ENCODE data around the gene DDR1.
"Not testable (repeated sequence)": the region's sequence is repeated elsewhere in the genome, so short reads cannot be mapped to it uniquely, and the experiment has no call there.

Gene DDR1

DNA sequence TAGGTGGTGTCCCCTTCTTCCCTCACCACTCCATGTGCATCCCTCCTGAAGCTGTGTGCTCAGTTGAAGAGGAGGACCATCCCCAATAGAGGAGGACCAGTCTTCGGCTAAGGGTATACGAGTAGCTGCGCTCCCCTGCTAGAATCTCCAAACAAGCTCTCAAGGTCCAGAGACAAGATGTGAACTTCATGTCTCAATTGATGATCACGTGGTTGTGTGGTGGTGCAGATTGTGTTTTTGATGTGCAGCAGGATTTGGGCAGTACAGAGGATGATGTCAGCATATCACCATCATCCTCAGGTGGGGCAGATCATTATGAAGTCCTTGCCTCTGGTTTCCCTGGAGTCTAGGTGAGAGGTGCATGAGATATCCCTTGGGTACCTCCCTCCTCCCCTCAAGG lies 20.0 kb upstream of the DDR1 start:
- CTCF ChIA-PET: no interaction called here
- TF ChIP-seq FOXM1 (IDR thresholded peaks at IDR 0.05; ENCODE audit: borderline replicate concordance) (no peak), CTBP1 (IDR thresholded peaks at IDR 0.05; ENCODE audit: borderline replicate concordance) (no peak), FOXK2 (IDR thresholded peaks at IDR 0.05) (no peak), SP1 (IDR thresholded peaks at IDR 0.05) (no peak), ZNF384 (IDR thresholded peaks at IDR 0.05) (no peak), BHLHE40 (IDR thresholded peaks at IDR 0.05; ENCODE audit: borderline replicate concordance) (no peak), NFRKB (IDR thresholded peaks at IDR 0.05) (no peak), HDGF (IDR thresholded peaks at IDR 0.05; ENCODE audit: borderline replicate concordance) (no peak), ELF4 (IDR thresholded peaks at IDR 0.05) (no peak), FOXA1 (IDR thresholded peaks at IDR 0.05) (no peak), SUZ12 (IDR thresholded peaks at IDR 0.05) (no peak), ARNT (IDR thresholded peaks at IDR 0.05) (no peak), L3MBTL2 (conservative IDR thresholded peaks at IDR 0.05) (no peak), LEF1 (IDR thresholded peaks at IDR 0.05; ENCODE audit: borderline replicate concordance) (no peak), TARDBP (IDR thresholded peaks at IDR 0.05) (no peak)
- TF ChIP-seq, protein P1, sequence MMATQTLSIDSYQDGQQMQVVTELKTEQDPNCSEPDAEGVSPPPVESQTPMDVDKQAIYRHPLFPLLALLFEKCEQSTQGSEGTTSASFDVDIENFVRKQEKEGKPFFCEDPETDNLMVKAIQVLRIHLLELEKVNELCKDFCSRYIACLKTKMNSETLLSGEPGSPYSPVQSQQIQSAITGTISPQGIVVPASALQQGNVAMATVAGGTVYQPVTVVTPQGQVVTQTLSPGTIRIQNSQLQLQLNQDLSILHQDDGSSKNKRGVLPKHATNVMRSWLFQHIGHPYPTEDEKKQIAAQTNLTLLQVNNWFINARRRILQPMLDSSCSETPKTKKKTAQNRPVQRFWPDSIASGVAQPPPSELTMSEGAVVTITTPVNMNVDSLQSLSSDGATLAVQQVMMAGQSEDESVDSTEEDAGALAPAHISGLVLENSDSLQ (IDR thresholded peaks at IDR 0.05): no peak
- DNase-seq (ENCODE audit: extremely low spot score): no peak
- POLR2A ChIA-PET: interaction anchor here (1.0 kb wide), 1 partner anchor 18 kb away, joined by 3 read pairs; no protein-coding TSS in a partner anchor

DNA sequence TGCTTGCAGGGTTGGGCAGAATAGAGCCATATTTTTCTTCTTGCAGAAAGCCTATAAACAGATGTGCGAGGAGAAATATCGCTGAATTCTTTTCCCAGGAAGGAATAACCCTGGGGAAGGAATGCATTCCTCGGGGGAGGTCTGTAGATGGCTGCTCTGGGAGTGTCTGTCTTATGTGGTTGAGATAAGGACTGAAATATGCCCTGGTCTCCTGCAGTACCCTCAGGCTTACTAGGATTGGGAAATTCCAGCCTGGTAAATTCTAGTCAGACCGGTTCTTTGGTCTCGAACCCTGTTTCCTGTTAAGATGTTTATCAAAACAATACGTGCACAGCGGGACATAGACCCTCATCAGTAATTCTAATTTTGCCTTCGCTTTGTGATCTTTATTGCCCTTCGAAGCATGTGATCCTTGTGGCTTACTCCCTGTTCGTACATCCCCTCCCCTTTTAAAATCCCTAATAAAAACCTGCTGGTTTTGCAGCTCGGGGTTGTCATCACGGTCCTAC lies 15.0 kb upstream of the DDR1 start:
- CTCF ChIA-PET: interaction anchor here (0.6 kb wide), 2 partner anchors 20 to 39 kb away, joined by 3 to 5 read pairs; no protein-coding TSS in a partner anchor
- DNase-seq (ENCODE audit: extremely low spot score); POLR2A ChIA-PET: not testable (repeated sequence)

DNA sequence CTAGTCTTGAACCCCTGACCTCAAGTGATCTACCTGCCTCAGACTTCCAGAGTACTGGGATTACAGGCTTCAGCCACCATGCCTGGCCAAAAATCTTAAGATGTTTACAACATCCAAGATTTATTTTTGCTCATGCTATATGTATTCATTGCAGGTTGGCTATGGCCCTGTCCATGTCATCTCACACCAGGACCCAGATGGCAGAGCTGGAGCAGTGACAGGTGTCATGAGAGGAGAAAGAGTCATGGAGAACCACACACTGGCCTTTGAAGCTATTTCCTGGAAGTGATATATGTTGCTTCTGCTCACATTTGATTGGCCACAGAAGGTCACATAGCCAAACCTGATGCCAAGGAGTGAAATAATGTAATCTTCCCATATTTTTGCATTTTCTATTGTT lies 13.8 kb upstream of the DDR1 start:
- POLR2A ChIA-PET: no interaction called here
- no peak for DNase-seq (ENCODE audit: extremely low spot score)
- no peak for TF ChIP-seq TARDBP (IDR thresholded peaks at IDR 0.05)
- no peak for TF ChIP-seq NFRKB (IDR thresholded peaks at IDR 0.05)
- CTCF ChIA-PET: no interaction called here

DNA sequence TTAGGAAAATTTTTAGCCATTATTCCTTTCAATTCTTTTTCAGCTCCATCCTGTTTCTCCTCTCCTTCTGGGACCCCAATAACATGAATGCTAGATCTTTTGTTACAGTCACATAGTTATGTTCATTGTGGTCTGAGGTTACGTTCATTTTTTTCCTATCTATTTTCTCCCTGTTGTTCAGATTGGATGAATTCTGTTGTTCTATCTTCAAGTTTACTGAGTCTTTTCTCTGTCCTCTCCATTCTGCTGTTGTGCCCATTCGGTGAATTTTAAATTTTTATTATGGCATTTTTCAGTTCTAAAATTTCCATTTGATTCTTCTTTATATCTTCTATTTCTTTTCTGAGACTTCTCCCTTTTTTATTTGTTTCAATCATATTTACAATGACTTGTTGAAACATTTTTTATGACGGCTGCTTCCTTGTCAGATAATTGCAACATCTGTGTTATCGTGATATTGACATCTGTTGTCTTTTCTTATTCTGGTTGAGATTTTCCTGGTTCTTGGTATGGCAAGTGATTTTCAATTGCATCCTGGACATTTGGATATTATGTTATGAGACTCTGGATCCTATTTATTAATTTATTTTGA lies 12.6 kb upstream of the DDR1 start:
- no peak for TF ChIP-seq TARDBP (IDR thresholded peaks at IDR 0.05)
- no peak for TF ChIP-seq HDGF (IDR thresholded peaks at IDR 0.05; ENCODE audit: borderline replicate concordance)
- TF ChIP-seq FOXM1 (IDR thresholded peaks at IDR 0.05; ENCODE audit: borderline replicate concordance): no peak
- TF ChIP-seq L3MBTL2 (conservative IDR thresholded peaks at IDR 0.05): no peak
- TF ChIP-seq SUZ12 (IDR thresholded peaks at IDR 0.05): no peak
- TF ChIP-seq, protein P1 (IDR thresholded peaks at IDR 0.05): no peak
- TF ChIP-seq ZNF384 (IDR thresholded peaks at IDR 0.05): no peak
- no peak for TF ChIP-seq CTBP1 (IDR thresholded peaks at IDR 0.05; ENCODE audit: borderline replicate concordance)
- TF ChIP-seq FOXK2 (IDR thresholded peaks at IDR 0.05): no peak
- TF ChIP-seq FOXA1 (IDR thresholded peaks at IDR 0.05): no peak
- TF ChIP-seq LEF1 (IDR thresholded peaks at IDR 0.05; ENCODE audit: borderline replicate concordance): no peak
- no peak for TF ChIP-seq ELF4 (IDR thresholded peaks at IDR 0.05)
- no peak for TF ChIP-seq SP1 (IDR thresholded peaks at IDR 0.05)
- TF ChIP-seq ARNT (IDR thresholded peaks at IDR 0.05): no peak
- no peak for TF ChIP-seq NFRKB (IDR thresholded peaks at IDR 0.05)
- no peak for DNase-seq (ENCODE audit: extremely low spot score)
- ChIA-PET CTCF (no interaction called here), POLR2A (no interaction called here)

DNA sequence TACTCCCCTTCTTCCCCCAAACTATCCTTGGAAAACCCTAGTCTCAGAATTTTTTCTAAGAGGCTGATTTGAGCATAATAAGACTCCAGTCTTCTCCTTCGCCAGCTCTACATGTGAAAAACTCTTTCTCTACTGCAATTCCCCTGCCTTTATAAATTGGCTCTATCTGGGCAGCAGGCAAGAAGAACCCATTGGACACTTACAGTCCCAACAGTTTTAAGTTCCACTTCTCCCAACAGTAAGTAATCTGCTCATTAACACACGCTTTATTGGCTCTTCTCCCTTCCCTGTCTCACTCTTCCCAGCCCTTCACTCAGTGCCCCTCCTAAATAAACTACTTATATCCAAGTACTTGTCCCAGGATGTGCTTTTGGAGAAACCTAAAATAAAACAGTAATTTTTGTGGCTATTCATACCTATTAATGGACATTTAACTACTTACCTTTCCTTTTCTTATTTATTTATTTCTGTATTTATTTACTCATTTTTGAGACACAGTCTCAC lies 11.1 kb upstream of the DDR1 start:
- DNase-seq (ENCODE audit: extremely low spot score): no peak
- ChIA-PET CTCF (no interaction called here), POLR2A (no interaction called here)
- TF ChIP-seq SP1 (IDR thresholded peaks at IDR 0.05) (no peak), FOXK2 (IDR thresholded peaks at IDR 0.05) (no peak), CTBP1 (IDR thresholded peaks at IDR 0.05; ENCODE audit: borderline replicate concordance) (no peak), SUZ12 (IDR thresholded peaks at IDR 0.05) (no peak), ELF4 (IDR thresholded peaks at IDR 0.05) (no peak), LEF1 (IDR thresholded peaks at IDR 0.05; ENCODE audit: borderline replicate concordance) (no peak)

DNA sequence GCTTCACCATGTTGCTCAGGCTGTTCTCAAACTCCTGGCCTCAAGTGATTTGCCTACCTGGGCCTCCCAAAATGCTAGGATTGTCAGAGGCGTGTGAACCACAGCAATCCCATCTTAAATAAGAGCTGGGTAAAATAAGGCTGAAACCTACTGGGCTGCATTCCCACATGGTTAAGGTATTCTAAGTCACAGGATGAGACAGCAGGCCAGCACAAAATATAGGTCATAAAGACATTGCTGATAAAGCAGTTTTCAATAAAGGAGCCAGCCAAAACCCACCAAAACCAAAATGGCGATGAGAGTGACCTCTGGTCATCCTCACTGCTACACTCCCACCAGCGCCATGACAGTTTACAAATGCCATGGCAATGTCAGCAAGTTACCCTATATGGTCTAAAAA lies 10.5 kb upstream of the DDR1 start:
- CTCF ChIA-PET; DNase-seq (ENCODE audit: extremely low spot score); POLR2A ChIA-PET: not testable (repeated sequence)

DNA sequence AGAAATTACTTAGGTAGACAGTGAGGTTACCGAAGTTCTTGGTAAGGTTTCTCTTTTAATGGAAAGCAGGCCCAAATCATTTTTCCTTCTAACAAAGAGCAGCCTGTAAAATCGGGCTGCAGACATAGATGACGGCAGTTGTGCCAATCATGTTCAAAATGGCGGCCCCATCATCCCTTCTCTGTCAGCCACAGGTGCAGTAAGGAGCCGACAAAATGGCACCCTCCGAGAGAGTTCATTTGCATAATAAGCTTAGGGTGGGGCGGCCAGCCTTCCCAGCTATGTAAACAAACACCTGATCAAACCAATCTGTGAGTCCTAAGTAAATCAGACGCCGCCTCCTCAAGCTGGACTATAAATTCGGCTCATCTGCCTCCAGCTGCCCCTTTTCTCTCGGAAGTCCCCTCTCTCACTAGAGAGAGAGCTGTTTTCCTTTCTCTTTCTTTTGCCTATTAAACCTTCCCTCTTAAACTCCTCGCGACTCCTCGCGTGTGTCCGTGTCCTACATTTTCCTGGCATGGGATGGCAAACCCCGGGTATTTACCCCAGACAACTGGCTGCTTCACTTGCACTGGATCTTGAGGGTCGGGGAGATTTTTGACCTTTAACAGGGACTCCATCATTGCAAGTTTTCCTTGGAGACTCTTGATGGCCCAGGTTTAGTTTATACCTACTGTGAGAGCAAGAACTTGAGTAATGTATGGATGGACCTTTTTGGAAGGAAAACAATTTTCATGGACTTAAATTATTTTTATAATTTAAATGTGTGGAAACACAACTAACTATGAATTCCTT lies 8.9 kb upstream of the DDR1 start:
- no peak for DNase-seq (ENCODE audit: extremely low spot score)
- TF ChIP-seq NFRKB (IDR thresholded peaks at IDR 0.05) (no peak), L3MBTL2 (conservative IDR thresholded peaks at IDR 0.05) (no peak), HDGF (IDR thresholded peaks at IDR 0.05; ENCODE audit: borderline replicate concordance) (no peak), BHLHE40 (IDR thresholded peaks at IDR 0.05; ENCODE audit: borderline replicate concordance) (no peak), FOXA1 (IDR thresholded peaks at IDR 0.05) (no peak), ELF4 (IDR thresholded peaks at IDR 0.05) (no peak)
- ChIA-PET CTCF (no interaction called here), POLR2A (no interaction called here)
